Esophagus squamous epithelium (tissue), 4 donors: Measurements from ENCODE around the gene ERP29.

Experiments used
- POLR2A ChIP-seq, 4 donors: fragments of 450-650 bp; IDR thresholded peaks; one replicate each; pipeline ENCODE4 v1.6.1; 2017; ENCODE audit warnings: antibody characterized with exemption in 4 of 4, mild to moderate bottlenecking in 4 of 4, moderate library complexity in 3 of 4
- TF ChIP-seq, protein P1 (sequence below), 6 experiments: fragments of 450-650 bp in 4 of 6; fragments of 200-600 bp in 2 of 6; sonication (generic) in 2 of 6; IDR thresholded peaks; one replicate each; pipeline ENCODE4 v1.5.1; 2016 to 2019; ENCODE audit warnings: antibody characterized with exemption in 6 of 6, mild to moderate bottlenecking in 4 of 6, moderate library complexity in 4 of 6

GRCh38 chr12:112032292-112032691 lies 19.1 kb downstream of the ERP29 start:
- TF ChIP-seq, protein P1, sequence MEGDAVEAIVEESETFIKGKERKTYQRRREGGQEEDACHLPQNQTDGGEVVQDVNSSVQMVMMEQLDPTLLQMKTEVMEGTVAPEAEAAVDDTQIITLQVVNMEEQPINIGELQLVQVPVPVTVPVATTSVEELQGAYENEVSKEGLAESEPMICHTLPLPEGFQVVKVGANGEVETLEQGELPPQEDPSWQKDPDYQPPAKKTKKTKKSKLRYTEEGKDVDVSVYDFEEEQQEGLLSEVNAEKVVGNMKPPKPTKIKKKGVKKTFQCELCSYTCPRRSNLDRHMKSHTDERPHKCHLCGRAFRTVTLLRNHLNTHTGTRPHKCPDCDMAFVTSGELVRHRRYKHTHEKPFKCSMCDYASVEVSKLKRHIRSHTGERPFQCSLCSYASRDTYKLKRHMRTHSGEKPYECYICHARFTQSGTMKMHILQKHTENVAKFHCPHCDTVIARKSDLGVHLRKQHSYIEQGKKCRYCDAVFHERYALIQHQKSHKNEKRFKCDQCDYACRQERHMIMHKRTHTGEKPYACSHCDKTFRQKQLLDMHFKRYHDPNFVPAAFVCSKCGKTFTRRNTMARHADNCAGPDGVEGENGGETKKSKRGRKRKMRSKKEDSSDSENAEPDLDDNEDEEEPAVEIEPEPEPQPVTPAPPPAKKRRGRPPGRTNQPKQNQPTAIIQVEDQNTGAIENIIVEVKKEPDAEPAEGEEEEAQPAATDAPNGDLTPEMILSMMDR (IDR thresholded peaks at IDR 0.05) = no peak
- no peak for TF ChIP-seq POLR2A (IDR thresholded peaks at IDR 0.05)
